Transverse colon (tissue), 4 donors: ENCODE measurements around the gene POTEC. TPM values are rescaled to one million over a fixed set of nuclear protein-coding genes. Genes with fewer than 3 reads are reported as not detected.
"Not testable (repeated sequence)": the region's sequence is repeated elsewhere in the genome, so short reads cannot be mapped to it uniquely, and the experiment has no call there.

Source experiments
- DNase-seq: peaks from one replicate; pipeline ENCODE4 v3.0.0-alpha.2; 2019
- H3K27ac ChIP-seq, 4 donors: fragments of 200-600 bp; sonication (generic); 2 replicates each; pipeline ENCODE4 v1.5.1; 2016 to 2018; ENCODE audit warnings: inconsistent platforms in 4 of 4
- H3K27me3 ChIP-seq: fragments of 200-600 bp; sonication (generic); 2 replicates; pipeline ENCODE4 v1.5.1; 2017; ENCODE audit warnings: inconsistent platforms
- H3K36me3 ChIP-seq, 4 donors: fragments of 200-600 bp; sonication (generic); 2 replicates each; pipeline ENCODE4 v1.5.1; 2017 to 2019; ENCODE audit warnings: inconsistent platforms in 4 of 4
- H3K4me1 ChIP-seq, 4 donors: fragments of 200-600 bp; sonication (generic); 2 replicates each; pipeline ENCODE4 v1.5.1; 2017 to 2020; ENCODE audit warnings: inconsistent platforms in 4 of 4
- H3K4me3 ChIP-seq, 4 donors: fragments of 200-600 bp; sonication (generic); 1 replicate in 1 of 4; 2 replicates in 3 of 4; pipeline versions ENCODE4 v1.5.1 to v1.6.1; 2017 to 2019; ENCODE audit warnings: inconsistent platforms in 4 of 4
- H3K9me3 ChIP-seq, 2 donors: fragments of 200-600 bp; sonication (generic); 2 replicates each; pipeline ENCODE4 v1.5.1; 2017 to 2019; ENCODE audit warnings: inconsistent platforms in 2 of 2
- WGBS, 2 donors: methylation state at CpG; one replicate each; pipeline ENCODE4 v1.1.5; 2018; ENCODE audit warnings: low coverage in 1 of 2; 5-methylcytosine and 5-hydroxymethylcytosine counted together
- in situ Hi-C, 4 donors: fragments of 200-750 bp; cut with MboI; loops; one replicate each; pipeline versions ENCODE4 v1.15.0 to v1.15.1; 2017; ENCODE audit warnings: low sequenced_read_pairs in 3 of 4, low pct_ligation_motif_present in 1 of 4, low pct_unique_long_range_greater_than_20kb in 1 of 4
- intact Hi-C: fragments of 100-400 bp; cut with DNase I; formaldehyde crosslinking; loops from one replicate; pipeline ENCODE4 v1.15.1; 2023; ENCODE audit warnings: low total_unique reads
- total RNA-seq, 4 donors: library from RNA; depleted of rRNA; stranded (reverse); fragments of >200 nt; gene quantifications; one replicate each; pipeline ENCODE4 v1.1.0, GENCODE V29; 2016

POTEC gene
- total RNA-seq, 4 donors from 2014 or later, result under 0.01 TPM; not detected in 3

DNA sequence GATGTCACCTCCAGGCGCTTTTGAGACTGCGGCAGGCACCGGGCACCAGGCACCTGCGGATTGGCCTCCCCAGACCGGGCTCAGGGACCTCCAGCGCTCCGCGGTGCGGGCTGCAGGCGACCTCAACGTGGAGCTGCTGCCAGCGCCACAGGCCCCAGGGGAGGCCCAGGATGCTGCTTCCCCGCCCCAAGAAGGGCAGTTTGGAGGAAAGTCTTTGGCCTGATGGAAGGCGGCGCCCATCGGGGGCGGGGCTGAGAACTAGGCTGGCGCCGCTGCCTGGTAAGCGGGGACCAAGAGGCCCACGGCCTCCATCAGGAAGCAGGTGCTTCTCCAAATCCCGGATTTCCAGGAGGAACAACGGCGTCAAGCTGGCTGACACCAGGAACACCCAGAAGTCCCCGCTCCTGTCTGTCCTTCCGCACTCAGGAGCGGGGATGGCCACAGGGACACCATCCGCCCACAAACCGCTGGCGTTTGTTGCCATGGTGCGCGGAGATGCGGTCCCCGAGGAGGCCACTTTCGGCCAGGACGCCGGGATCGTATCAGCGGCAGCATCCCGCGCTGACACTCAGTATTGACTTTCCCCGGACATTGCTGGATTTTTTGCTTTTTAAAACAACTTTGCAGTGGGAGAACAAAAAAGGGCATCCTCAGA is 56.3 kb downstream of the POTEC start:
- H3K36me3 ChIP-seq, H3K4me1 ChIP-seq, in situ Hi-C loops, H3K4me3 ChIP-seq, DNase-seq, H3K9me3 ChIP-seq, H3K27ac ChIP-seq, intact Hi-C loops, H3K27me3 ChIP-seq: not testable (repeated sequence)
- 97% methylated on average over 18 of the region's 42 CpGs; no CpG with 5 or more reads in 1 of the 2 donors for WGBS, 2 donors

DNA sequence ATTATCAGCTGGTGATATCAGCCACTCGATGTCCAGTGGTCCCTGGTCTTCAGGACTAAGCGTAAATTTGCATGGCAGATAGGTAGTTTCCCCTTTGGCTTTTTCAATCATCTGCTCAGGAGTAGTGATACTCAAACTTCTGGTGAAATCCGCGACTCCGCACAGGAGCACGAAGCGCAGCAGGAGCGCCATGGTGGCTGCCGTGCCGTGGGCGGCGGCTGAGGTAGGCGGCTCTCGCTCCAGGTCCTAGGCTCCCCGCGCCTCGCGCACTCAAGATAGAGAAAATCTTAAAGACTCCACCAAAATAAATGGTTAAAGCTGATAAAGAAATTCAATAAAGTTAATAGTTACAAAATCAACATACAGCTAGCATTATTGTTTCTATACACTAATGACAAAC is 64.3 kb downstream of the POTEC start:
- intact Hi-C loops, H3K27ac ChIP-seq, H3K27me3 ChIP-seq, DNase-seq, H3K36me3 ChIP-seq, H3K4me1 ChIP-seq, in situ Hi-C loops, H3K9me3 ChIP-seq, H3K4me3 ChIP-seq: not testable (repeated sequence)
- WGBS, 2 donors, result 94% methylated on average over 18 of the region's 18 CpGs; no CpG with 5 or more reads in 1 of the 2 donors

DNA sequence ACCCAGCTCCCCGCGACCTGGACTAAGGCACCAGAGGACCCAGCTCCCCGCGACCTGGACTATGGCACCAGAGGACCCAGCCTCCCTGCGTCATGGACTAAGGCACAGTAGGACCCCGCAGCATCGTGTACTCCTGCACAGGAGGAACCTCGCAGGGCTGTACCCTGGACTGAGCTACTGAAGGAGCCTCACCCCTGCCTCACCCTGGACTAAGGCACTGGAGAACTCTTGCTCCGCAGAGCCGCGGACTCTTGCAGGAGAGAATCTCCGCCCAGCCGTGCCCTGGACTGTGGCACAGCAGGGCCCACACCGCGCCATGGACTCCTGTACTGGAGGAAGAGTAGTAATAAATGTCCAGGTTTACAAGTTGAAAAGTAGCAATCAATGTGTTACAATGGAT is 67.9 kb downstream of the POTEC start:
- H3K27ac ChIP-seq, H3K4me1 ChIP-seq, intact Hi-C loops, H3K4me3 ChIP-seq, DNase-seq, H3K9me3 ChIP-seq, H3K27me3 ChIP-seq, in situ Hi-C loops, H3K36me3 ChIP-seq: not testable (repeated sequence)
- WGBS, 2 donors, result 95 to 97% methylated on average over 6 to 8 of the region's 15 CpGs

DNA sequence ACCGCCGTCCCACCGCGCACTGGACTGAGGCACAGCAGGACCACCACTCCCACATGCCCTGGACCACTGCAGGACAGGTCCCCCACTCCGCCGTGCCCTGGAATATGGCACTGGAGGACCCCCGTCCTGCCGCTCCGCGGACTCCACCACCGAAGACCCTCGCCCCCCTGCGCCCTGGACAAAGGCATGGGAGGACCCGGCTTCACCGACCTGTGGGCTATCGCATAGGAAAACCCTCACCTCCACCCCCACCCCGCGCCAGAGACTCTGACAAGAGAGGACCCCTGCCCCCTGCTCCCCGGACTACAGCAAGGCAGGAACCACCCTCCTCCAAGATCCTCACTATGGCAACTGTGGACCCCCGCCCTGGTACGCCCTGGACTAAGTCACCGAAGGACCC is 68.6 kb downstream of the POTEC start:
- DNase-seq, H3K4me3 ChIP-seq, H3K27ac ChIP-seq, H3K9me3 ChIP-seq, intact Hi-C loops, H3K36me3 ChIP-seq, H3K27me3 ChIP-seq, in situ Hi-C loops, H3K4me1 ChIP-seq: not testable (repeated sequence)
- 98% methylated on average over 16 of the region's 22 CpGs; no CpG with 5 or more reads in 1 of the 2 donors for WGBS, 2 donors

DNA sequence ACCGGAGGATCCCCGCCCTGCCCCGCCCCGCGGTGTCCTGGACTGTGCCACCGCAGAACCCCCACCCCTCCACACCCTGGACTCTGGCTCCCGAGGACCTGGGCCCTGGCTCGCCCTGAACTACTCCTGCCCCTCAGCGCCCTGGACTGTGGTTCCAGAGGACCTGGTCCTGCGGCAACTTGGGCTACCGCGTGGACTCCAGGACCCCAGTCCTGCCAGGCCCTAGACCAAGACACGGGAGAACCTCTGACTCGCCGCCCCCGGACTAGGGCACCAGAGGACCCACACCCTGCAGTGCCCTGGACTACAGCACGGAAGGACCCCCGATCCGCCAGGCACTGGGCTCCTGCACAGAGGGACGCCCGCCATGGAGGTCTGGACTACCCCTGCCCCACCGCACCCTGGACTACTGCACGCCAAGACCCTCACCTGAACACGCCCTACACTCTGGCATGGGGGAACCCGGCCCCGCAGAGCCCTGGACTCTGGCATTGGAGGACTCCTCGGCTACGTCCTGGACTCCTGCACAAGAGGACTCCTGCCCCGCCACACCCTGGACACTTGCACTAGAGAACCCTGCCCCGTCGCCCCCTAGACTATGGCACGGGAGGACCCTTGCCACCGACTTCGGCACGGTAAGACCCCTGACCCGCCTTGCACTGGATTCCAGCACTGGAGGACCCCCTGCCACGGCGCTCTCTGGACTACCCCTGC is 69.2 kb downstream of the POTEC start:
- DNase-seq, in situ Hi-C loops, H3K27me3 ChIP-seq, H3K9me3 ChIP-seq, H3K27ac ChIP-seq, intact Hi-C loops, H3K4me1 ChIP-seq, H3K36me3 ChIP-seq, H3K4me3 ChIP-seq: not testable (repeated sequence)
- WGBS, 2 donors, result 95% methylated on average over 18 of the region's 38 CpGs; no CpG with 5 or more reads in 1 of the 2 donors

DNA sequence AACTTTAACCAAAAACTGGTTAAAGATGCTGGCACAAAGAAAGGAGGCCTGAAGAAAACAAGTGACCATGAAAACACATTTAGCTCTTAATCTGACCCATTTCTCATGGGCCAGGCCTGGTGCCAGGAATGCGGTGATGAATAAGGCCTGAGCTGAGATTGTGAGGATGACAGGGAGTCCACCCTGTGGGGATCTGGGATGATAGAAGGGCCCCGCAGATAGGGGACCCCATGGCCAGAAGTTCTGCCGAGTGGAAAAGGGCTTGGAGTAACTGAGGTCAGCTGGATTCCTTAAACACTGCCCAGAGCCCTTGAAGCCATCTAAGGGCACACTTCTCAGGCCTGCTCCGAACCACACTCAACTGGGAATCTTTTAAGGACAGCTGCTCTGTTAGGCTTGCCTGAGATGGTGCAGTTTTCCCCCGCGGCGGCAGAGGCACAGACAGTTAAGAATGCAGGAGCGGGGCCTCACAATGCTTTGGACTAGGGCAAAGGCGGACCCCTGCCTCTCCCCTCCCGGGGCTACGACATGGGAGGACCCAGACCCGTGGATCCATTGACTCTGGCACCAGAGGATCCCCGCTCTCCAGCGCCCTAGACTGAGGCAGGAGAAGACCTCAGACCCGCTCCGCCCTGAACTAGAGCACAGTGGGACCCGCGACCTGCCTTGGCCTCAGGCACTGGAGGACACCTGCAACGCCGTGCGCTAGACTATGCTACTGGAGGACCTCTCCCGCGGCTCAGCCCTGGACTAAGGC is 70.0 kb downstream of the POTEC start:
- H3K9me3 ChIP-seq, H3K4me1 ChIP-seq, H3K4me3 ChIP-seq, intact Hi-C loops, H3K27ac ChIP-seq, in situ Hi-C loops, DNase-seq, H3K27me3 ChIP-seq, H3K36me3 ChIP-seq: not testable (repeated sequence)
- 90 to 100% methylated on average over 1 to 16 of the region's 23 CpGs for WGBS, 2 donors

DNA sequence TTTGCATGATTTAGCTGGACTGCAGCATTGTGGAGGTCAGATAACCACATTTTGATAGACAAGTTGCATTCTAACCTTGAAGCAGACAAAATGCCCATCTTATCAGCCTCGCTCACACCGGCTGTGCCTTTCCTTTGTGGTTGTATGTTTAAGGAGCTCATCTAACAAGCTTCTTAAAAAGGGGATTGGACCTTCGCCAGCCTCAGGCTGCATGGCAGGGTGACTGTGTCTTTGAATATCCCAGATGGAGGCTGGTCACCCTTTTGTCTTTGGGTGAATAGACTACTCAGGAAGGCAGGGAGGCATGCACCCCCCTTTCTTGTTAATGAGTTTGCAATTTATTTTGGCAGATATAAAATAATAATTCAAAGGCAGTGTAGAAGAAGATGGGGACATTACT is 72.1 kb downstream of the POTEC start:
- intact Hi-C loops, H3K27ac ChIP-seq, in situ Hi-C loops, H3K4me3 ChIP-seq, H3K4me1 ChIP-seq, DNase-seq, H3K36me3 ChIP-seq, H3K27me3 ChIP-seq, H3K9me3 ChIP-seq: not testable (repeated sequence)
- 71 to 80% methylated on average over 1 to 3 of the region's 3 CpGs for WGBS, 2 donors

DNA sequence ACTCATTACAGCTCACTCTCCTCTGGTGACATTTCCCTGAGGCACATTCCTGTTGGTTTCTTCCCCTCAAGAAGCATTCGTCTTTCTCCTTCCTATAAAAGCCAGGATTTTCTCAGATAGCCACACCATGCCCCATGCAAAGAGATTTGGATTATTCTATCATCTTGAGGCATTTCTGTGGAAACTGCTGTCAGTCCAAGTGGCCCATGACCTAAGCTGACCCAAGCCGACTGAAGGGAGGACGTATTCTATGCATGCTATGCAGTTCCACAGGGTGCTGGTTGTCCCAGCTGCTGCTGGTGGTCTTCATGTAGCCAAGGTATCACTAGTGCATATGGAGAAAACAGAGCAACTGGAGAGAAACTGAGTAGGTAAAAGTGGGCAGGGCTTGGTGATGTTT is 73.0 kb downstream of the POTEC start:
- DNase-seq, H3K4me1 ChIP-seq, H3K4me3 ChIP-seq, H3K36me3 ChIP-seq, H3K27ac ChIP-seq, H3K27me3 ChIP-seq, H3K9me3 ChIP-seq, intact Hi-C loops, in situ Hi-C loops: not testable (repeated sequence)
- 50 to 81% methylated on average over 1 to 3 of the region's 3 CpGs for WGBS, 2 donors

DNA sequence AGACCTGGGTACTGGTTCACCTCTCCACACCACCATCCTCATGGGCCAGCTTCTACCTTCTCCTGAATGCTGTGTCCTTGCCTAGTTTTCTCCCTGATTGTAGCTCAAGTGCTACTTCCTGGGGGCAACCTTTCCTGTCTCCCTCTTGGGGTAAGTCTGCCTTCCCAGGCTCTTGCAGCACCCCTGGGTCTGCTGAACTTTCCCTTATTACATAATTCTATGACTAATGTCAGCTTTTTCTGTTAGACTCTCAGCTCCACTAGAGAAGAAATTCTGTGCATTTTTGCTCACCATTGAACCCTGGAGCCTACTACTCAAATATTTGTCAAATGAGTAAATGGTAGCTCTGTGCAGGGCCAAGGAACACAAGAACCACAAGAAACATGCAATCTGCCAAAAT is 73.4 kb downstream of the POTEC start:
- H3K9me3 ChIP-seq, H3K4me3 ChIP-seq, H3K27ac ChIP-seq, DNase-seq, intact Hi-C loops, H3K4me1 ChIP-seq, H3K27me3 ChIP-seq, H3K36me3 ChIP-seq, in situ Hi-C loops: not testable (repeated sequence)

DNA sequence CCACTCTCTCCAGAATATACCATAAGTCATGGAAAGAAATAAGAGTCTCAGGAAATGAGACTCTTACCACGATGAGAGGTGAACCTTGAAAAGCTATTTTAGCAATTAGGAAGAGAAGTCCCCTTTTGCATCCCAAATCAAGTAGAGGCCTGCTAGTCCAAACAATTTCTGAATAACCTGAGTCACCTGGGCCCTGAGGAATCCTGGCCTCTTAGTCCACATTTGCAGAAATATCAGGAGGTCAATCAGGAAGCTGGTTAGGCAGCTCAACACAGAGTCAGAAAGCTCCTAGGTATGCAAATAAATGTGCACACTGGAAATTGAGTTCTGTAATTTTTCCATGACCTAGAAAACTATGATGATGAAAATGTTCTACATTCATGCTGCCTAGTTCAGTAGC is 77.4 kb downstream of the POTEC start:
- intact Hi-C loops, H3K27me3 ChIP-seq, H3K27ac ChIP-seq, H3K4me1 ChIP-seq, H3K36me3 ChIP-seq, DNase-seq, H3K4me3 ChIP-seq, in situ Hi-C loops, H3K9me3 ChIP-seq: not testable (repeated sequence)
- WGBS, 2 donors, result 57 to 74% methylated on average over 1 of the region's 1 CpG
